Endothelial cell of umbilical vein (primary cell): ENCODE measurements around the gene SLC12A7.

Experiments
- EZH2 ChIP-seq: IDR thresholded peaks from 2 replicates; pipeline ENCODE4 v1.6.1; 2012; ENCODE audit warnings: borderline replicate concordance, low read depth, mild to moderate bottlenecking, moderate library complexity, low read length, inconsistent platforms; ENCODE audit not compliant: severe bottlenecking
- FOS ChIP-seq: IDR thresholded peaks from 2 replicates; pipeline ENCODE4 v1.6.1; 2011; ENCODE audit warnings: mild to moderate bottlenecking, low read length, moderate library complexity, borderline replicate concordance; ENCODE audit not compliant: insufficient read depth
- GATA2 ChIP-seq: IDR thresholded peaks from 2 replicates; pipeline ENCODE4 v1.7.0; 2011; ENCODE audit warnings: low read depth, mild to moderate bottlenecking, moderate library complexity, mixed read lengths, low read length; ENCODE audit not compliant: insufficient read length, insufficient read depth
- JUN ChIP-seq: IDR thresholded peaks from 2 replicates; pipeline ENCODE4 v1.6.1; 2011; ENCODE audit warnings: borderline replicate concordance, low read depth; ENCODE audit not compliant: insufficient read length, insufficient read depth
- MAX ChIP-seq: IDR thresholded peaks from 2 replicates; pipeline ENCODE4 v1.6.1; 2011; ENCODE audit not compliant: insufficient read depth, insufficient read length
- MYC ChIP-seq: IDR thresholded peaks from one replicate; pipeline ENCODE4 v1.6.1; 2011; ENCODE audit warnings: mild to moderate bottlenecking, low read depth, low read length
- POLR2A ChIP-seq: IDR thresholded peaks from 2 replicates; pipeline ENCODE4 v1.6.1; 2012; ENCODE audit warnings: low read depth, mild to moderate bottlenecking, control low read depth, low read length
- POLR2AphosphoS5 ChIP-seq: IDR thresholded peaks from 2 replicates; pipeline ENCODE4 v1.6.1; 2012; ENCODE audit warnings: low read depth, mild to moderate bottlenecking, control low read depth, low read length, moderate library complexity; ENCODE audit not compliant: insufficient read depth
- TF ChIP-seq, protein P1 (sequence below), 2 donors: IDR thresholded peaks; 1 replicate in 1 of 2; 2 replicates in 1 of 2; pipeline ENCODE4 v1.5.1; 2011; ENCODE audit warnings: low read length in 2 of 2, mild to moderate bottlenecking in 2 of 2, moderate library complexity in 2 of 2, control low read depth in 1 of 2, inconsistent platforms in 1 of 2, low read depth in 1 of 2; ENCODE audit not compliant: insufficient read depth in 1 of 2; ENCODE audit errors: extremely low read depth in 1 of 2

DNA sequence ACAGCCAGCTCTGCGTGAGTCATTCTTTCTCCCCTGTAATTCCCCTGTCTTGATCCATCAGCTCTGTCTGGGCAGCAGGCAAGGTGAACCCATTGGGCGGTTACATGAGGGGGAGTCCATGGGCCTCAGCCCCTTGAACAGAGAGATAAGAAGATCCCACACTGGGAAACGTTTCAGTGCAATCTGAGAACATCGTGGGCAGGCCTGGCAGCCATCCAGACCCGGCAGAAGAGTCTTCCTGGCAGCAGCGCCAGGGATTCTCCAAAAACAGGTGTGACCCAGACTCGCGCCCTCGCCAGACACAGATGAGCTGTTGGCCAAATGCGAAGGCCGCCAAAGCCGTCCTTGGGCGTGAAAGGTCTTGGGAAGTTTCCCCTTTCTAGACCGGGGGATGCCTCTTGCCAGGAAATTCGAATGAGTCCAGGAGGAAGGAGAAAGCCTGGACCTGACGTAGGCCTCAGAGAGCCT lies 6.4 kb upstream of the SLC12A7 start:
- TF ChIP-seq JUN = no peak
- TF ChIP-seq, protein P1, sequence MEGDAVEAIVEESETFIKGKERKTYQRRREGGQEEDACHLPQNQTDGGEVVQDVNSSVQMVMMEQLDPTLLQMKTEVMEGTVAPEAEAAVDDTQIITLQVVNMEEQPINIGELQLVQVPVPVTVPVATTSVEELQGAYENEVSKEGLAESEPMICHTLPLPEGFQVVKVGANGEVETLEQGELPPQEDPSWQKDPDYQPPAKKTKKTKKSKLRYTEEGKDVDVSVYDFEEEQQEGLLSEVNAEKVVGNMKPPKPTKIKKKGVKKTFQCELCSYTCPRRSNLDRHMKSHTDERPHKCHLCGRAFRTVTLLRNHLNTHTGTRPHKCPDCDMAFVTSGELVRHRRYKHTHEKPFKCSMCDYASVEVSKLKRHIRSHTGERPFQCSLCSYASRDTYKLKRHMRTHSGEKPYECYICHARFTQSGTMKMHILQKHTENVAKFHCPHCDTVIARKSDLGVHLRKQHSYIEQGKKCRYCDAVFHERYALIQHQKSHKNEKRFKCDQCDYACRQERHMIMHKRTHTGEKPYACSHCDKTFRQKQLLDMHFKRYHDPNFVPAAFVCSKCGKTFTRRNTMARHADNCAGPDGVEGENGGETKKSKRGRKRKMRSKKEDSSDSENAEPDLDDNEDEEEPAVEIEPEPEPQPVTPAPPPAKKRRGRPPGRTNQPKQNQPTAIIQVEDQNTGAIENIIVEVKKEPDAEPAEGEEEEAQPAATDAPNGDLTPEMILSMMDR (IDR thresholded peaks at IDR 0.05; ENCODE audit: extremely low read depth in 1 of 2, insufficient read depth in 1 of 2, low read depth in 1 of 2, low read length in 2 of 2) = no peak
- TF ChIP-seq POLR2A = no peak
- TF ChIP-seq MAX = no peak
- TF ChIP-seq EZH2 = no peak
- no peak for TF ChIP-seq FOS
- no peak for TF ChIP-seq MYC
- no peak for TF ChIP-seq POLR2AphosphoS5
- no peak for TF ChIP-seq GATA2
